KBM-7 (cell line): ENCODE results near the gene SPON1.
"Not testable (repeated sequence)": the region's sequence is repeated elsewhere in the genome, so short reads cannot be mapped to it uniquely, and the experiment has no call there.

Experiments used
- DNase-seq: peaks from one replicate; pipeline ENCODE4 v3.0.0-alpha.2; 2015
- in situ Hi-C: fragments of 300-500 bp; cut with MboI; formaldehyde crosslinking; loops from 2 replicates; pipeline ENCODE4 v1.14.3; 2020; ENCODE audit warnings: low sequenced_read_pairs, low pct_unique_long_range_greater_than_20kb, mixed read lengths

SPON1 gene

DNA sequence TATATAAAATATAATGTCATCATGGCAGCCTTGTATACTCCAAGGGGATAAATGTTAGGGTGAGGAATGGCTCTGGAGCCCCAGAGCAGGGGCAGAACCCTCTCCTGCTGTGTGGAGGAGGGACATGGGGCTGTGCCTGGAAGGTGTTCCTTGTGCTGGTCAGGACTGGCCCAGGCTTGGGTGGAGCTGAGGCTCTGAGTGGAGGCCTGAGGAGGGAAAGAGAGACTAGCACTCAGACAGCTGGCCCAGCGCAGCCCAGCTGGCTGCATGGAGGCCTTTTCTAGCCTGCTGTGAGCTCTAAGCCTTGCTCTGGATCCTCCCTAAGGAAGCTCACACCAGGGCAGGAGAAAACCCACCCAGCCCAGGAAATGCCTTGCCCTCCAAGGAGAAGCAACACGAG lies 282.9 kb downstream of the SPON1 start:
- DNase-seq, result no peak
- in situ Hi-C loops, result loop anchor here (25.0 kb wide), 2 partner anchors 283 to 458 kb away; partner anchors contain the start of gene SPON1

DNA sequence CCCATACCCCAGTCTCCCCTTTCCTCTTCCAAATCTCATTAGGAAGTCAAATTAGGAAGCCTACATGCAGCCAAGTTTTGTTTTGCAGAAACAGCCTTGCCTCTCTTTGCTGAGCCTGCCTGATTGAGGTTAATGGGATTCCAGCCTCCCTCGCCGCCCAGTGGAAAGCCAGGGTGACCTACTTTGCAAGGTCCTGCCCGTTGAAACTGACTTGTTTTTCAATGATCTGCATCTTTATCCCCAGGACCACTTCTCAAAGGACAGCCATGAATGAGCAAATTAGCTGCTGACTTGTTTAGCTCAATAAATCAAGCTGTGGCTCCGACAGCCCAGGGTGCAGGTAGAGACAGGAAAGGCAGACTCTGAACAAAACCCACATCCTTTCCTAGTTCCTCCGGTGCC lies 286.1 kb downstream of the SPON1 start:
- no peak for DNase-seq
- in situ Hi-C loops, result loop anchor here (25.0 kb wide), 2 partner anchors 286 to 461 kb away; partner anchors contain the start of gene SPON1

DNA sequence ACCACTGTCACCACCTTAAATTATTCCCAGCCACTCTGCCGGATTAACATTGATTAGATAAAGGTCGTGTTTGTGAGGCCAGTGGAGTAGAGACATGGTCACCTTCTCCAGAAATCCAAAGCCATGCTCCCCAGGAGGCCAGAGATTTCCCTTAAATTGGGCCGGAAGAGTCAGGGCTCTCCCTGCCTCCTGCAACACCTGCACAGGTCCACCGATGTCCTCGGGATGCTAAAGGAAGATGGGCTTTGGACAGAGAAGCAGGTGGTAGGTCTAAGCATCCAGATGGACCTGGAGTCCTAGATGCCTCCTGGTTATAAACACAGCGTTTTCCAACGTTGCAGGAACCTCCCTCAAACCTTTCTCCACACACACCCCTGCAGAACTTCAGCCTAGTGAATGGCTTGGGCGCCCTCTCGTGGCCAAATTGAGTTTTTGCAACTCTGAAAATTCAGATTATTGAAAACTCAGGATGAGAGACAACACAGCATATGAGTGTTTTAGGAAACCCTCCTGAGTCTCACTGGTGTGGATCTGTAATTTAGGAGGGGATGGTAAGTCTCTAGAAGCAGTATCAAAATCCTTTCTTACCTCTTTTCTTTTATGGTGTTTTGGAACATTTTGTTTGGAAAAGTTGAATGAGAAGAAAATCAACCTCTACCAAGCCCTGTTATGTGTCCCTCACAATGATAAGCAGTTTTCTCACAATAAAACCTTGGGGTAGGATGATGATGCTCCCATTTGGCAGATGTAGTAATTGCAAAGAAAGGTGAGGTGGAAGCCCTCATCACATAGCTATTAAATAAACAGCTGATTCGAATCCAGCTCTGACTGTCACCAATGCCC lies 286.8 kb downstream of the SPON1 start:
- in situ Hi-C loops, result loop anchor here (25.0 kb wide), 2 partner anchors 287 to 462 kb away; partner anchors contain the start of gene SPON1
- peak; percentile 64 for DNase-seq

DNA sequence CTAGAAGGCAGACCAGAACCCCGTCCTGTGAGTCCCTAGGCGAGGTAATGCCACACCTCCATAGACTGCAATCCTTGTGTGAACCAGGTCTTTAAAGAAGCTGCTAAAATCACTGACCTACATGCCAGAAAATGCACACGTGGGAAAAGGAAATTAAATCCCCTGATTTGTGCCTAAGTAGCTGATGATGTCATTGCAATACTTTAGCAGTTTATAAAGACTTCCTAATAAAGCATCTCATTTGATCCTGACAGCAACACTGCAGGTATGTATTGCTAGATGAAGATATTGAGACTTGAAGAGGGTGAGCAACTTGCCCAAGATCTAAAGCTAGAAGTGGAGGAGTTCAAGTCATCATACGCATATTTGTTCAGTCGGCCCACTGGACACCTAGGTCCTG lies 289.2 kb downstream of the SPON1 start:
- in situ Hi-C loops, result no loop called here
- no peak for DNase-seq

DNA sequence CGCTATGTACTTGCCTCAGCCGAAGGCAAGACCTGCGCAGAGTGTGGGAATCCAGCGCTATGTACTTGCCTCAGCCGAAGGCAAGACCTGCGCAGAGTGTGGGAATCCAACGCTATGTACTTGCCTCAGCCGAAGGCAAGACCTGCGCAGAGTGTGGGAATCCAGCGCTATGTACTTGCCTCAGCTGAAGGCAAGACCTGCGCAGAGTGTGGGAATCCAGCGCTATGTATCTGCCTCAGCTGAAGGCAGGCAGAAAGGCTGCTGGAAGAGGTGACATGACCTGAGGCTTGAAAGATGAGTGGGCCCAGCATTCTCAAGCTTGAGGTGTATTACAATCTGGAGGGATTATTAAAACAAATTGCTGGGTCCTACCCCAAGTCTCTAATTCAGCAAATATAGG lies 290.0 kb downstream of the SPON1 start:
- DNase-seq, in situ Hi-C loops: not testable (repeated sequence)

DNA sequence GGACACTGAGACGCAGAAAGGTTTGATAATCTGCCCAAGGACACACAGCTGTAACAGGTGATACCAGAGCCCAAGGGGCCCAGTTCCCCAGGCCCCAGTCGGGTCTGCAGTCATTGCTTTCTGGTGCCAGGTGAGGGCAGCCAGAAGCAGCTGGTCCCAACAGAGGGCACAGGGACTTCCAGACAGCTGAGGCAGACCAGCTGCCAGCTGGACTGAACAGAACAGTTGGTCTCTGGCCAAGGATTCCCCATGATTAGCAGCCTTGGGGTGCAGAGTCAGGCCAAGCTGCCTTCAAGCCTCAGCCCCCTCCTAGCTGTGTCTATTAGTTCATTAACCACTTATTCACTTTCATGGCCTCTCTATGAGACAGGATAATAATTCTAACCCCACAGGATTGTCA lies 290.9 kb downstream of the SPON1 start:
- in situ Hi-C loops, result no loop called here
- no peak for DNase-seq

DNA sequence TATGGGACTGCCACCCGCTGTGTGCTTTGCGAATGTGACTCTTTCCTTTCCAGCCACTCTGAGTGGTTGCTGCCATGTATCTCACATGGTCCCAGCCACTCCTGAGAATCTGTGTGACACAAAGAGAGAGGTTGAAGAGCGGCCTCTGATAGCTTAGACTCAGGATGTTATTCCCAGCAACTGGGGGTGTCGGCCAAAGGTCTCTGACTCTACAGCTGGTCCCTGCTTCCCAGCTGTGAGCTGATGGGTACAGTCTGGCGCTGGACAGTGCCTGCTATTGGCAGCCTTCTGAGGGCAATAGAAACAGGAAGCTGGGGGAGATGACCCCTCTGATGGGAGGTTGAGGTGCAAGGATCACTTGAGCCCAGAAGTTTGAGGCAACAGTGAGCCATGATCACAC lies 291.3 kb downstream of the SPON1 start:
- in situ Hi-C loops, result no loop called here

DNA sequence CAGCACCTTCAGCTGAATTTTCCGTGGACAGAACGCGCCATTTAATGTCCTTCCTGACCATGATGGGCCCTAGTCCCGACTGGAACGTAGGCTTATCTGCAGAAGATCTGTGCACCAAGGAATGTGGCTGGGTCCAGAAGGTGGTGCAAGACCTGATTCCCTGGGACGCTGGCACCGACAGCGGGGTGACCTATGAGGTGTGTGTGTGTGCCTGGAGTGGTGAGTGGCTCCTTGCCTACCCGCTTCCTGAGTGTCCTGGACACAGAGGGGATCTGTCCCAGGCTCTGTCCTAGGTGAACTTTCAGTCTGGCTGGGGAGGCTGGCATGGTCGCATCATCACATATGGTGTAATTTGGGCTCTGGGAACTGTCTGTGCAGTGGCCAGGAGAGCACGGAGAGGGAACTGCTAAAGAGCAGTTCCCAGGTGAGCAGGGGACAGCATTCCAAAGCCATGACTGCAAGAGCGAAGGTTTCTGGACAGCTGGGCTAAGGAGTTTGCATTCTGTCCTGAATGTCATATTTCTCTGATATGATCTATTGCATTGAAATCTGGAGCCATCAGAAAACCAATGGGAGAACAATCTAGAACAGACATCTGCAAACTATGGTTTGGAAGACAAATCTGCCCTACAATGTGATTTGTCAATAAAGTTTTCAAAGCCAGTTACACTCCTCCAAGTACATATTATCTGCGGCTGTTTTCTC lies 292.2 kb downstream of the SPON1 start:
- no peak for DNase-seq
- in situ Hi-C loops, result no loop called here

More for the DNA sequence above, 291.3 kb downstream of the SPON1 start:
- no peak for DNase-seq

DNA sequence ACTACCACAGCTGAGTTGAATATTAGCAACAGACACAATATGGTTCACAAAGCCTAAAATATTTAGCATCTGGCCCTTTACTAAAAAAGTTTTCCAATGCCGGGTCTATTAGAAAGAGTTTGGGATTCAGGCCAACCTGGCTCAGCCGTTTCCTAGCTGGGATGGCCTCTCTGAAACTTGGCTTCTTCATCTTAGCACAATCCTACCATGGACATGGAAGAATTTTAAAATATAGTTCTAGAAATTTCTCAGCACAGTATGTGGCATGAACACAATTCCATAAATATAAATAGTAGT lies 292.7 kb downstream of the SPON1 start:
- in situ Hi-C loops, result no loop called here

DNA sequence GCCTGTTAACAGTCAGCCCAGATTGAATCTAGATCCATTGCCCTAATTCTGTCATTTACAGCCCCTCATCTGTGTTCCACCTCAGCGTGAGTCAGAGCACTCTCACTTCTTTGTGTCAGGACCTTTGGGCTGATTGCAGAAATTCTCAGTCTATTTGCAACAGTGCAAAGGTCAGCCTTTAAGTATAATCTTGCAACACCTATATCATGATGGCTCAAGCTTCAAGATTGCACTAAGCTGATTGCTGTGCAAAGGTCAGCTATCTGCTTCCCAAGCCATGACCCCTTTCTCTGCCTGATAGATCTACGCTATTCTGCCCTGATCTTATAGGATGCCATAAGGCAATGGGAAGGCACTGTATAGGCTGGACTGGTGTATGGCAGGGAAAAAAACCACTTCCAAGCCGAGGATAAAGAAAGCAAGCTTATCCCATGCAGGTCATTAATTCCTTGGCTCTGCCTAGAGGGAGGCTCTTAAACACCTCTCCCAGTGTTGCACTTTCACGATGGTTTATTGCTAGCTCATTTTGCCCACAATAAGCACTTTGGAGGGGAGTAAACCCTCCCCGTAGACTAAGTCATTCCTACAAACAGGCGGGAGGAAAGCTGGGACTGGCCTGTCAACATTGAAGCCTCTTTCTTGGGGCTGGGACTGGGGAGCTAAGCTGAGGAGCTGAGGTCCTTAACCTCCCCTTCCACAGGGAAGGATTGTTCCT lies 295.9 kb downstream of the SPON1 start:
- in situ Hi-C loops, result no loop called here
- DNase-seq, result no peak

More for the DNA sequence above, 292.7 kb downstream of the SPON1 start:
- DNase-seq, result no peak

DNA sequence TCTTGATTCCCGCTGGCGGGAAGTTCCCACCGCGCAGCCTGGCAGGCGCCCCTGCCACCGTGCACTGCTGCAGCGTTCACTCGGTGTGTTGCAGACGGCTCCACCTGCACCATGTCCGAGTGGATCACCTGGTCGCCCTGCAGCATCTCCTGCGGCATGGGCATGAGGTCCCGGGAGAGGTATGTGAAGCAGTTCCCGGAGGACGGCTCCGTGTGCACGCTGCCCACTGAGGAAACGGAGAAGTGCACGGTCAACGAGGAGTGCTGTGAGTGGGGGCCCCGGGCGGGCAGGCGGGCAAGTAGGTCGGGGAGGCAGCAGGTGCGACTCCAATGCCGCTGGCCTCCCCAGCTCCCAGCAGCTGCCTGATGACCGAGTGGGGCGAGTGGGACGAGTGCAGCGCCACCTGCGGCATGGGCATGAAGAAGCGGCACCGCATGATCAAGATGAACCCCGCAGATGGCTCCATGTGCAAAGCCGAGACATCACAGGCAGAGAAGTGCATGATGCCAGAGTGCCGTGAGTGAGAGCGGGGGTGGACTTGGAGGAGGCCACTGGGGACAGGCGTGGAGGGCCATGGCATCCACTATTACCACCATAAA lies 296.8 kb downstream of the SPON1 start:
- DNase-seq, result no peak
- in situ Hi-C loops, result no loop called here

DNA sequence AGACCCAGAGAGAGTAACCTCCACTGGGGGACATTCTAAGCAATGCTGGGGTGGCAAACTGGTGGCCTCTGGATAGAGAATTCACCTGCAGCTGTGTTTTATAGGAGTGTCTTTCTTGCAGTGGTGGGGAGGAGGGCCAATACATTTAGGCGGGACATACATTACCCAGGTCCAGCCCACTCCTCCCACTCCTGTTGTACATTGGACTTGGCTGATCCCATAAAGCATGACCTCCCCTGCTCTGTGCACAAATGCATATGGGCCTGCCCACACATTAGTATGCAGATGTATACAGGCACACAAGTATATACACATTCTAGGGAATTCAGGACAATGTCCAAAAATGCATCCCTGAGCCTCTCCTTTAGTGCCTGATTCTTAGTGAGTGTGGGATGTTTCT lies 297.4 kb downstream of the SPON1 start:
- no peak for DNase-seq
- in situ Hi-C loops, result no loop called here

DNA sequence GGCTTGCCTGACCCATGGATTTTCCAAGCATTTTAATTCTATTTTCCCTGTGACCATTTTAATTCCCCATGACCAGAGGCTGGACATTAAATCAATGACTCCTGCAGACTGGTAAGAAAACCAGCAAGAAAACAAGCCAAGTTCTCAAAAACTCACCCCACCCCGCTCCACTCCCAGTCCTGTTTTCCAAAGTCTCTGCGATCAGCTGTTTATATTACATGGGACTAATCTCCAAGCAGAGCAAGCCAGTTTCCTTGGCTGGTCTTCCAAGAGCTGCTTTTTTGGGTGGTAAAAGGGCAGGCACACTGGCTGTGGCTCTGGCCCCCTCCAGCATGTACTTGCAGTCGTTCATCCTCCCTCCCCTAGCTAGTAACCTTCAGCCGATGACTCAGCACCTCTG lies 298.5 kb downstream of the SPON1 start:
- in situ Hi-C loops, result no loop called here
- no peak for DNase-seq

DNA sequence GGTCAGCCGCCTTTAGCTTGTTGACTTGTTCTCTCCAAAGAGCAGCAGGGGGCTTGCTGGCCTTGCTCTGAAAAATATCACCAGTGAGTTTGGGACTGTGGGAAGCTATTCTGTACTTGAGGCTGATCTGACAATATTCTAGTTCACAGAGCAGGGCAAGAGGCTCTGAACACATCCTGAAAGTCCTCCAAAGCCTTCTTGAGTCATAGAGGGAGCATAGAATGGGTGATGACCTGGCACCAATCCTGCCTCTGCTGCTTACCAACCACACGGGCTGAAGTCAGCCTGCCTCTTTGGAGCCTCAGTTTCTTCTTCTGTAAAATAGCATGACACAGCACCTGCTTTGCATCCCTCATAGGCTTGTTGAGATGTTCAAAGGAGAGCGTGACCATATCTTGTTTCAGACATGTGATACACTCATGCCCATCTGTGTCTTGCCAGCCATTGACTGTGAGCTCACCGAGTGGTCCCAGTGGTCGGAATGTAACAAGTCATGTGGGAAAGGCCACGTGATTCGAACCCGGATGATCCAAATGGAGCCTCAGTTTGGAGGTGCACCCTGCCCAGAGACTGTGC lies 299.8 kb downstream of the SPON1 start:
- no peak for DNase-seq
- in situ Hi-C loops, result no loop called here

DNA sequence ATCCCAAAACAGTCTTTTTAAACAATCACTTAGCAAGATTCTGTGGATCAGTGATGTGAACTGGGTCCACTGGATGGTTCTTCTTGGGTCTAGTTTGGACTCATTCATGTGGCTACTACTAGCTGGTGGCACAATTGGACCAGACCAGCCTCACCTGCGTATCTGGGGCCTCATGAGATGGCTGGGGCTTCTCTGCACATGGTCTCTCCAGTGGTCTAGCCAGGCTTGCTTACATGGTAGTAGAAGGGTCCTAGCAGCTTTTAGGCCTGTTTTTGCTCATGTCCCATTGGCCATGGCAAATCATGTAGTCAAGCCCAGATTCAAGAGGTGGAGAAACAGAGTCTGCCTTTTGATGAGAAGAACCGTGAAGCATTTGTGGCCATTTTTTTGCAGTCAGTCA lies 302.4 kb downstream of the SPON1 start:
- DNase-seq, result no peak
- in situ Hi-C loops, result no loop called here

DNA sequence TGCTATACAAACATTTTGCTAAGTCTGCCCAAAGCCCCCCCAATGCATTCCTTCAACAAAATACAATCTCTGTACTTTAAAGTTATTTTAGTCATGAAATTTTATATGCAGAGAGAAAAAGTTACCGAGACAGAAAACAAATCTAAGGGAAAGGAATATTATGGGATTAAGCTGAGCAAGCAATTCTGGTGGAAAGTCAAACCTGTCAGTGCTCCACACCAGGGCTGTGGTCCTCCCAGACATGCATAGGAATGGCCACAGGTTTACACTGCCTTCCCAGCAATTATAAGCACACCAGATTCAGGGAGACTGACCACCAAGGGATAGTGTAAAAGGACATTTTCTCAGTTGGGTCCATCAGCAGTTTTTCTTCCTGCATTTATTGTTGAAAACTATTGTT lies 304.1 kb downstream of the SPON1 start:
- in situ Hi-C loops, result no loop called here
- no peak for DNase-seq

DNA sequence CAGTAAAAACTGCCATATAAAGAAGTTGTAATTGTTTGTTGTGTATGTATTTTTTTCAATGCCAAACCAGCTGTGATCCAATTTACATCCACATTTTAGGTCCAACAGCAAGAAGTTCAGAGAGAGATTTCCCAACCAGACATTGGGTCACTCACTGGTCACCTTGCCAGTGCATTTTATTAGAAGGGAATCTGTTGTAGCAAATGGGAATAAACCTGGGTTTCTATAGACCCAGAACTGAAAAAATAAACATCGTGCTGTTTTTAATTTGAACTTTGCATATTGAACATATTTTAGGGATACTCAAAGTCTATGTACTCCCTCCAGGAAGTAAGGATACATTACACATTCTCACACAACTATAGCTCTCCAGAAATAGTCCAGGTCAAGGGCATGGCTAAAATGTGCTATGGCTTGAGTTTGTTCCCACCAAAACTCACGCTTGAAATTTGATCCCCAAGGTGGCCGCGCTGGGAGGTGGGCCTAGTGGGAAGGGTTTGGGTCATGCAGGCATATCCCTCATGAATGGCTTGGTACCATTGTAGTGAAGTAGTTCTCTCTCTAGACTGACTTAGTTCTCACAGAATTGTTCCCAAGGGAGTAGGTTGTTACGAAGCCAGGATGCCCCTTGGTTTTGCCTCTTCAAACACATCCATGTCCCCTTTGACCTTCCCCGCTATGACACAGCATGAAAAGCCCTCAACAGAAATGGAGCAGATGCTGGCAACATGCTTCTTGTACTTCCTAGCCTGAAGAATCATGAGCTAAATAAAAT lies 305.5 kb downstream of the SPON1 start:
- in situ Hi-C loops, result no loop called here
- DNase-seq, result no peak

DNA sequence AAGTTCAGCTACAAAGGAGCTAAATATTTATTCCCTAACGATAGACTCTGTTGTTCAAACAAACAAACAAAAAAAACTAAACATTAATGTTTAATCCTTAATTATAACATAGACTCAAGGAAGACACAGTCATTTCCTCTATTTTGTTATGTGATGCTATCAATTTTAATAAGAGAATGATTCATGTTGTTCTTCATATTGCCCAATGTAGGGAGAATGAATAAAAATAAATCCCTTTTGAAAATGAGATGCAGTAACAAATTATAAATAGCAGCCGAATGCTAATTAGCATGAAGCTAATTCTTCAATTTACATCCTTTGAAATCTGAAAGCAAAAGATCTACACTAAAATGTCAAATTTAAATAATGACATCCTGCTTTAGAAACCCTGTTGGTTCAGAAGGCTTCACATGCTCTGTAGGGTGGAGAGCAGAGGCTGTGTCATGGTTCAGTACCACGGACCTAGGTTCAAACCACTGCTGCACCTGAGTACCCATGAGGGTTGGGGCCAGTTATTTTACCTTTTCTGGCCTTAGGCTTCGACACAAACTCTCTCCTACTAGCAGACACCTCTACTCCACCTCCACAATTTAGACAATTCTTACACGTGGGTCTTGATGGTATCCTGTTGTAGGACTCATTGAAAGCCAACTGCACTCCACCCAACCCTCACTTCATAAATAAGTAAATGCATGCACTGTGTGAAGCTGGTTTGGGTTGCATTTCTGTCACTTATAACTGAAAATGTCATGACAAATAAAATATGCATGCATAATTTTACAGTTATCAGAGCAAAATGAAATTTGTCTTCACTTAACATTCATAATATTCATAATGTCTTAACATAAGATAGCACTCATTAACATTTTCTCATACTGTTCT lies 307.4 kb downstream of the SPON1 start:
- no peak for DNase-seq
- in situ Hi-C loops, result no loop called here
